Skeletal muscle tissue (tissue), 4 donors: Measurements from ENCODE around the gene ADAMTS12. TPM values are rescaled to one million over a fixed set of nuclear protein-coding genes. Genes with fewer than 3 reads are reported as not detected.

Experiments
- H3K27ac ChIP-seq: one replicate; pipeline ENCODE4 v1.7.0; 2013; ENCODE audit warnings: mild to moderate bottlenecking, low read depth, low read length, inconsistent platforms
- H3K27me3 ChIP-seq, 3 donors: one replicate each; pipeline ENCODE4 v1.7.0; 2013; ENCODE audit warnings: low read length in 3 of 3; ENCODE audit not compliant: control insufficient read depth in 3 of 3, insufficient read depth in 3 of 3
- H3K36me3 ChIP-seq, 3 donors: one replicate each; pipeline ENCODE4 v1.7.0; 2013; ENCODE audit warnings: low read length in 3 of 3; ENCODE audit not compliant: control insufficient read depth in 3 of 3, insufficient read depth in 3 of 3
- H3K4me1 ChIP-seq, 3 donors: one replicate each; pipeline ENCODE4 v1.7.0; 2013; ENCODE audit warnings: low read length in 3 of 3, mild to moderate bottlenecking in 3 of 3; ENCODE audit not compliant: control insufficient read depth in 3 of 3, insufficient read depth in 3 of 3
- H3K4me3 ChIP-seq, 3 donors: one replicate each; pipeline ENCODE4 v1.7.0; 2013; ENCODE audit warnings: low read length in 3 of 3
- H3K9ac ChIP-seq, 3 donors: one replicate each; pipeline ENCODE4 v1.7.0; 2013; ENCODE audit warnings: low read length in 3 of 3, mild to moderate bottlenecking in 3 of 3, moderate library complexity in 2 of 3, low read depth in 1 of 3
- H3K9me3 ChIP-seq, 3 donors: one replicate each; pipeline ENCODE4 v1.7.0; 2013; ENCODE audit warnings: low read length in 3 of 3; ENCODE audit not compliant: control insufficient read depth in 3 of 3
- total RNA-seq: library from RNA; depleted of rRNA; stranded (reverse); fragments of >200 nt; gene quantifications from one replicate; pipeline ENCODE4 v1.2.3, GENCODE V29; 2014
- donor health status: Osteomylitis.

Gene ADAMTS12
- total RNA-seq, 1 donor from 2014 or later: 19.3 TPM

GRCh38 chr5:33671700-33672291, 220.0 kb downstream of the ADAMTS12 start:
- no peaks in the 10 kb centered on the region for H3K9me3 ChIP-seq
- H3K4me3 ChIP-seq: no peak overlapping the region
- no peaks in the 10 kb centered on the region for H3K27me3 ChIP-seq
- no peaks in the 10 kb centered on the region for H3K4me1 ChIP-seq
- no peak overlapping the region for H3K27ac ChIP-seq
- H3K9ac ChIP-seq: no peak overlapping the region
- no peaks in the 10 kb centered on the region for H3K36me3 ChIP-seq

- H3K4me1 ChIP-seq: no peaks in the 10 kb centered on the region
- H3K9ac ChIP-seq: no peak overlapping the region
- H3K27me3 ChIP-seq: no peaks in the 10 kb centered on the region
- H3K4me3 ChIP-seq: no peak overlapping the region
- H3K9me3 ChIP-seq: no peaks in the 10 kb centered on the region
- H3K27ac ChIP-seq: no peak overlapping the region
- H3K36me3 ChIP-seq: no peaks in the 10 kb centered on the region
These were observed 228.9 kb downstream of the ADAMTS12 start for GRCh38 chr5:33662722-33663427.

- Histone ChIP-seq H3K9me3 (no peaks in the 10 kb centered on the region), H3K4me3 (no peak overlapping the region), H3K27ac (no peak overlapping the region), H3K27me3 (no peaks in the 10 kb centered on the region), H3K36me3 (no peaks in the 10 kb centered on the region), H3K9ac (no peak overlapping the region), H3K4me1 (no peaks in the 10 kb centered on the region)
These were observed 232.1 kb downstream of the ADAMTS12 start for GRCh38 chr5:33659526-33660169.

GRCh38 chr5:33657804-33658440, 233.9 kb downstream of the ADAMTS12 start:
- Histone ChIP-seq H3K9ac (no peak overlapping the region), H3K4me3 (no peak overlapping the region), H3K36me3 (no peaks in the 10 kb centered on the region), H3K27ac (no peak overlapping the region), H3K27me3 (no peaks in the 10 kb centered on the region), H3K4me1 (no peaks in the 10 kb centered on the region), H3K9me3 (no peaks in the 10 kb centered on the region)

GRCh38 chr5:33657176-33657575, 234.6 kb downstream of the ADAMTS12 start:
- Histone ChIP-seq H3K36me3 (no peaks in the 10 kb centered on the region), H3K4me1 (no peaks in the 10 kb centered on the region), H3K27me3 (no peaks in the 10 kb centered on the region), H3K9me3 (no peaks in the 10 kb centered on the region), H3K27ac (no peak overlapping the region), H3K4me3 (no peak overlapping the region), H3K9ac (no peak overlapping the region)

GRCh38 chr5:33650911-33651310, 240.9 kb downstream of the ADAMTS12 start:
- Histone ChIP-seq H3K9ac (no peak overlapping the region), H3K9me3 (no peaks in the 10 kb centered on the region), H3K27me3 (no peaks in the 10 kb centered on the region), H3K36me3 (no peaks in the 10 kb centered on the region), H3K27ac (no peak overlapping the region), H3K4me3 (no peak overlapping the region), H3K4me1 (no peaks in the 10 kb centered on the region)

- H3K9ac ChIP-seq: no peak overlapping the region
- H3K27me3 ChIP-seq: no peaks in the 10 kb centered on the region
- no peaks in the 10 kb centered on the region for H3K9me3 ChIP-seq
- no peaks in the 10 kb centered on the region for H3K36me3 ChIP-seq
- H3K4me1 ChIP-seq: no peaks in the 10 kb centered on the region
- no peak overlapping the region for H3K27ac ChIP-seq
- H3K4me3 ChIP-seq: no peak overlapping the region
These were observed 242.0 kb downstream of the ADAMTS12 start for GRCh38 chr5:33649549-33650482.

- no peak overlapping the region for H3K27ac ChIP-seq
- no peaks in the 10 kb centered on the region for H3K36me3 ChIP-seq
- no peaks in the 10 kb centered on the region for H3K27me3 ChIP-seq
- H3K9me3 ChIP-seq: peaks cover 0 to 4% (median 2%) of the 10 kb centered on the region in 3 donors
- H3K4me3 ChIP-seq: no peak overlapping the region
- H3K9ac ChIP-seq: no peak overlapping the region
- no peaks in the 10 kb centered on the region for H3K4me1 ChIP-seq
These were observed 249.9 kb downstream of the ADAMTS12 start for GRCh38 chr5:33641744-33642505.

- Histone ChIP-seq H3K9ac (no peak overlapping the region), H3K36me3 (no peaks in the 10 kb centered on the region), H3K9me3 (peaks cover 0 to 4% (median 2%) of the 10 kb centered on the region in 3 donors), H3K4me1 (no peaks in the 10 kb centered on the region), H3K27ac (no peak overlapping the region), H3K27me3 (no peaks in the 10 kb centered on the region), H3K4me3 (no peak overlapping the region)
These were observed 252.3 kb downstream of the ADAMTS12 start for GRCh38 chr5:33639474-33639873.
